Stomach (tissue), 4 donors: Measurements from ENCODE around the gene PIEZO2.

Experiments
- CTCF ChIP-seq, 7 experiments: fragments of 450-650 bp in 4 of 7; fragments of 200-600 bp in 3 of 7; sonication (generic) in 3 of 7; IDR thresholded peaks; one replicate each; pipeline ENCODE4 v1.5.1; 2016 to 2019; ENCODE audit warnings: antibody characterized with exemption in 7 of 7, control low read depth in 2 of 7, mild to moderate bottlenecking in 1 of 7
- EP300 ChIP-seq: sonication (generic); formaldehyde crosslinking; IDR thresholded peaks from one replicate; pipeline ENCODE4 v1.6.1; 2017; ENCODE audit warnings: antibody characterized with exemption
- POLR2A ChIP-seq, 4 donors: fragments of 450-650 bp; IDR thresholded peaks; one replicate each; pipeline ENCODE4 v1.6.1; 2016; ENCODE audit warnings: antibody characterized with exemption in 4 of 4, control low read depth in 2 of 4, mild to moderate bottlenecking in 1 of 4, moderate library complexity in 1 of 4

GRCh38 chr18:10713409-10713808 lies 436.0 kb downstream of the PIEZO2 start:
- TF ChIP-seq CTCF (IDR thresholded peaks at IDR 0.05) (no peak), POLR2A (IDR thresholded peaks at IDR 0.05) (no peak), EP300 (no peak)
